BLaER1 treated with 17β-estradiol and CSF1 and Interleukin-3, amounts not matched to agents 10 nM and 100 nM (cell line): ENCODE results near the gene QSOX1.

Source experiments
- H3K27ac ChIP-seq, 11 experiments: shearing (Covaris generic); formaldehyde crosslinking; 2 replicates each; pipeline ENCODE4 v1.8.1; 2022
- H3K27me3 ChIP-seq, 11 experiments: shearing (Covaris generic); formaldehyde crosslinking; 2 replicates each; pipeline ENCODE4 v1.8.1; 2022
- H3K36me3 ChIP-seq, 11 experiments: shearing (Covaris generic); formaldehyde crosslinking; 2 replicates each; pipeline ENCODE4 v1.8.1; 2022
- H3K4me1 ChIP-seq, 10 experiments: shearing (Covaris generic); formaldehyde crosslinking; 2 replicates each; pipeline ENCODE4 v1.8.1; 2022
- H3K4me2 ChIP-seq, 11 experiments: shearing (Covaris generic); formaldehyde crosslinking; 2 replicates each; pipeline ENCODE4 v1.8.1; 2022
- H3K4me3 ChIP-seq, 10 experiments: shearing (Covaris generic); formaldehyde crosslinking; 2 replicates each; pipeline ENCODE4 v1.8.1; 2022
- H3K9ac ChIP-seq, 11 experiments: shearing (Covaris generic); formaldehyde crosslinking; 2 replicates each; pipeline ENCODE4 v1.8.1; 2022
- H3K9me3 ChIP-seq, 11 experiments: shearing (Covaris generic); formaldehyde crosslinking; replicated peaks in 1 of 11; 2 replicates each; pipeline ENCODE4 v1.8.1; 2022
- H4K20me1 ChIP-seq, 11 experiments: shearing (Covaris generic); formaldehyde crosslinking; 2 replicates each; pipeline ENCODE4 v1.8.1; 2022
- Cebpa-rat ChIP-seq, 11 experiments: shearing (Covaris generic); IDR thresholded peaks; 2 replicates each; pipeline ENCODE4 v1.8.1; 2022

QSOX1 gene

GRCh38 chr1:180179162-180179957 is 24.7 kb downstream of the QSOX1 start:
- Histone ChIP-seq H3K9me3 (no peaks in the 10 kb centered on the region), H3K9ac (no peak overlapping the region), H3K36me3 (peaks cover 6 to 80% (median 37%) of the 10 kb centered on the region in 11 experiments; a peak in 19 of 22 replicates), H3K4me1 (peaks cover 0 to 37% (median 24%) of the 10 kb centered on the region in 10 experiments; a peak in 15 of 20 replicates), H4K20me1 (peaks cover 0 to 46% (median 7%) of the 10 kb centered on the region in 11 experiments; a peak in 12 of 22 replicates), H3K4me2 (no peak overlapping the region), H3K4me3 (no peak overlapping the region), H3K27me3 (no peaks in the 10 kb centered on the region), H3K27ac (no peak overlapping the region)
- TF ChIP-seq Cebpa-rat (IDR thresholded peaks at IDR 0.05), result no peak

GRCh38 chr1:180181048-180181447 is 26.4 kb downstream of the QSOX1 start:
- peaks cover 6 to 80% (median 47%) of the 10 kb centered on the region in 11 experiments; a peak in 19 of 22 replicates for H3K36me3 ChIP-seq
- H4K20me1 ChIP-seq, result peaks cover 0 to 50% (median 7%) of the 10 kb centered on the region in 11 experiments; a peak in 12 of 22 replicates
- H3K9me3 ChIP-seq, result no peaks in the 10 kb centered on the region
- no peak overlapping the region for H3K9ac ChIP-seq
- H3K27me3 ChIP-seq, result no peaks in the 10 kb centered on the region
- no peak overlapping the region for H3K4me3 ChIP-seq
- peaks cover 0 to 36% (median 24%) of the 10 kb centered on the region in 10 experiments; a peak in 15 of 20 replicates for H3K4me1 ChIP-seq
- TF ChIP-seq Cebpa-rat (IDR thresholded peaks at IDR 0.05), result no peak
- no peak overlapping the region for H3K27ac ChIP-seq
- H3K4me2 ChIP-seq, result no peak overlapping the region

GRCh38 chr1:180181996-180182642 is 27.4 kb downstream of the QSOX1 start:
- H3K9ac ChIP-seq, result no peak overlapping the region
- peaks cover 0 to 37% (median 25%) of the 10 kb centered on the region in 10 experiments; a peak in 15 of 20 replicates for H3K4me1 ChIP-seq
- H4K20me1 ChIP-seq, result peaks cover 0 to 54% (median 8%) of the 10 kb centered on the region in 11 experiments; a peak in 12 of 22 replicates
- no peaks in the 10 kb centered on the region for H3K27me3 ChIP-seq
- H3K4me3 ChIP-seq, result no peak overlapping the region
- no peaks in the 10 kb centered on the region for H3K9me3 ChIP-seq
- H3K4me2 ChIP-seq, result no peak overlapping the region; a peak in 1 of 22 replicates
- TF ChIP-seq Cebpa-rat (IDR thresholded peaks at IDR 0.05), result no peak
- H3K36me3 ChIP-seq, result peaks cover 6 to 81% (median 56%) of the 10 kb centered on the region in 11 experiments; a peak in 19 of 22 replicates
- H3K27ac ChIP-seq, result no peak overlapping the region

- Histone ChIP-seq H3K36me3 (peaks cover 6 to 88% (median 56%) of the 10 kb centered on the region in 11 experiments; a peak in 19 of 22 replicates), H3K4me2 (no peak overlapping the region), H3K9ac (no peak overlapping the region), H3K27ac (no peak overlapping the region), H3K27me3 (no peaks in the 10 kb centered on the region), H3K4me1 (peaks cover 0 to 37% (median 25%) of the 10 kb centered on the region in 10 experiments; a peak in 16 of 20 replicates), H4K20me1 (peaks cover 0 to 55% (median 7%) of the 10 kb centered on the region in 11 experiments; a peak in 12 of 22 replicates), H3K9me3 (no peaks in the 10 kb centered on the region), H3K4me3 (no peak overlapping the region)
- TF ChIP-seq Cebpa-rat (IDR thresholded peaks at IDR 0.05), result no peak
These were observed 28.1 kb downstream of the QSOX1 start for GRCh38 chr1:180182643-180183311.

GRCh38 chr1:180183426-180183825 is 28.8 kb downstream of the QSOX1 start:
- H3K4me1 ChIP-seq, result peaks cover 2 to 37% (median 25%) of the 10 kb centered on the region in 10 experiments; a peak in 19 of 20 replicates
- H3K27me3 ChIP-seq, result no peaks in the 10 kb centered on the region
- no peak overlapping the region for H3K4me2 ChIP-seq
- H3K36me3 ChIP-seq, result peaks cover 6 to 88% (median 56%) of the 10 kb centered on the region in 11 experiments; a peak in 19 of 22 replicates
- H3K27ac ChIP-seq, result no peak overlapping the region
- H3K4me3 ChIP-seq, result no peak overlapping the region
- H3K9me3 ChIP-seq, result no peaks in the 10 kb centered on the region
- peaks cover 0 to 54% (median 4%) of the 10 kb centered on the region in 11 experiments; a peak in 12 of 22 replicates for H4K20me1 ChIP-seq
- no peak overlapping the region for H3K9ac ChIP-seq
- no peak for TF ChIP-seq Cebpa-rat (IDR thresholded peaks at IDR 0.05)

- H3K9ac ChIP-seq, result no peak overlapping the region
- H3K36me3 ChIP-seq, result peaks cover 6 to 87% (median 56%) of the 10 kb centered on the region in 11 experiments; a peak in 19 of 22 replicates
- no peaks in the 10 kb centered on the region for H3K27me3 ChIP-seq
- H3K4me2 ChIP-seq, result no peak overlapping the region
- no peak overlapping the region for H3K4me3 ChIP-seq
- H3K27ac ChIP-seq, result no peak overlapping the region
- H3K4me1 ChIP-seq, result peaks cover 8 to 40% (median 30%) of the 10 kb centered on the region in 10 experiments
- no peaks in the 10 kb centered on the region for H3K9me3 ChIP-seq
- no peak for TF ChIP-seq Cebpa-rat (IDR thresholded peaks at IDR 0.05)
- peaks cover 0 to 50% (median 0%) of the 10 kb centered on the region in 11 experiments; a peak in 6 of 22 replicates for H4K20me1 ChIP-seq
These were observed 29.4 kb downstream of the QSOX1 start for GRCh38 chr1:180184041-180184440.

- TF ChIP-seq Cebpa-rat (IDR thresholded peaks at IDR 0.05), result no peak
- no peak overlapping the region for H3K27ac ChIP-seq
- peaks cover 7 to 83% (median 61%) of the 10 kb centered on the region in 11 experiments; a peak in 20 of 22 replicates for H3K36me3 ChIP-seq
These were observed 30.6 kb downstream of the QSOX1 start for GRCh38 chr1:180185281-180185680.

GRCh38 chr1:180185971-180186645 is 31.4 kb downstream of the QSOX1 start:
- Histone ChIP-seq H3K27me3 (no peaks in the 10 kb centered on the region), H3K36me3 (peaks cover 10 to 83% (median 69%) of the 10 kb centered on the region in 11 experiments; a peak in 20 of 22 replicates), H4K20me1 (peaks cover 0 to 50% (median 0%) of the 10 kb centered on the region in 11 experiments; a peak in 6 of 22 replicates), H3K4me1 (peaks cover 11 to 58% (median 50%) of the 10 kb centered on the region in 10 experiments), H3K4me2 (peak overlapping the region in 2 of 11 experiments; percentile 86 to 95; a peak in 3 of 22 replicates), H3K27ac (0 out of 22 replicates have a peak overlapping the region, but pooled peaks of 1 of the 11 experiments have one; percentile 15), H3K9me3 (no peaks in the 10 kb centered on the region), H3K4me3 (no peak overlapping the region), H3K9ac (peak overlapping the region in 2 of 11 experiments; percentile 15 to 41; a peak in 3 of 22 replicates)
- no peak for TF ChIP-seq Cebpa-rat (IDR thresholded peaks at IDR 0.05)

More at GRCh38 chr1:180185281-180185680, 30.6 kb downstream of the QSOX1 start:
- Histone ChIP-seq H3K4me3 (no peak overlapping the region), H3K27me3 (no peaks in the 10 kb centered on the region), H3K9me3 (no peaks in the 10 kb centered on the region), H3K4me2 (no peak overlapping the region), H3K9ac (no peak overlapping the region), H3K4me1 (peaks cover 9 to 49% (median 42%) of the 10 kb centered on the region in 10 experiments), H4K20me1 (peaks cover 0 to 50% (median 0%) of the 10 kb centered on the region in 11 experiments; a peak in 5 of 22 replicates)
